ENCODE results near the gene MYO5B.

Gene MYO5B

GRCh38 chr18:49970319-49970718, 224.6 kb downstream of the MYO5B start:
- peak; percentile 1 for DNase-seq (ENCODE audit: low read depth)

- DNase-seq (ENCODE audit: low read depth) = no peak
Observed at GRCh38 chr18:49968644-49969309, 226.2 kb downstream of the MYO5B start.

GRCh38 chr18:49967636-49968313, 227.2 kb downstream of the MYO5B start:
- DNase-seq (ENCODE audit: low read depth) = no peak

DNA sequence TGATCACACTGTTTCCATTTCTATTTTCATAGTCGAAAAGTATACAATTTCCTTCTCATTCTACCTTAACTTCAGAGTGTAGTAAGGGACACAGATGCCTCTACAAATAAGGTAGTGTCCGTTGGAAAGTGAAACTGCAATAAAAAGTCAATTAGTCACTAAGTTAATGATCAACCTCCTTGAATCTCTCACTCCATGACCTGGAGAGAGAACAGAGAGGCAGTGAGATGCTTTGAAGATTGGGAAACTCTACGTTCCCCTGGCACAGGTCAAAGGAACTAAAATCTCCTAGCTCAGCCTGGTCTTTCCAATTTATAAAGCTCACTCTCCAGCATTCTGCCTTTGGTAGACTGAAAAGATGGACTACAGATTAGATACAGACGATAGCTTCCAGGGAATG, 227.8 kb downstream of the MYO5B start:
- no peak for DNase-seq (ENCODE audit: low read depth)

DNA sequence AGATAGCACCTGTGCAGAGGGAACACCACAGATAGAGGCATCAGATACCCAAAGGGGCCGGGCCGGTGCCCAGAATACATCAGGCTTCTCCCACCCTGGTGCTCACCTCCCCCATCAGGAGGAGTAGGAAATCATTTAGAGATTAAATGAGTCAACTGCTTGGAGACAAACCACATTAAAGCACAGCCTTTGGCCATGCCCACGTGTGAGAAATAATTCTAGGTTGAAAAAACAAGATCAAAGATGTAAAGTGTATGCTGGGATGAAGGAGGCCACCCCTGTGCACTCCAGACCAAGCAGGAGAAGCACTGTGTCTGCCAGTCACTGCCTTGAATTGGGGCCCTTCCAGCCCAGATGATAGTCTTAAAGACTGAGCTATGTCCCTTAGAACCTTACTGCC, 228.9 kb downstream of the MYO5B start:
- no peak for DNase-seq (ENCODE audit: low read depth)

DNA sequence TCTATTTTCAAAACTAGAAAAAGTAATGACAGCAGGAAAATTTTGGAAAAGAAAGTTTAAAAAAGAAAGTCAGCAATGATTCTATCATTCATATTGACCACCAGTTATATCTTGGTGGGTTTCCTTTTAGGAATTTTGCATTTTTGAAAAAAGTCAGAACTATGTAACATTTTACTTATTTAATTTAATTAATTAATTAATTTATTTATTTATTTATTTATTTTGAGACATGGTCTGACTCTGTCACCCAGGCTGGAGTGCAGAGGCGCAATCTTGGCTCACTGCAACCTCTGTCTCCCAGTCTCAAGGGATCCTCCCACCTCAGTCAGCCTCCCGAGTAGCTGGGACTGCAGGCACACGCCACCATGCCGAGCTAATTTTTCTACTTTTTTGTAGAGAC, 231.7 kb downstream of the MYO5B start:
- DNase-seq (ENCODE audit: low read depth) = no peak

- DNase-seq (ENCODE audit: low read depth) = no peak
Observed at GRCh38 chr18:49961271-49961670, 233.7 kb downstream of the MYO5B start.

DNA sequence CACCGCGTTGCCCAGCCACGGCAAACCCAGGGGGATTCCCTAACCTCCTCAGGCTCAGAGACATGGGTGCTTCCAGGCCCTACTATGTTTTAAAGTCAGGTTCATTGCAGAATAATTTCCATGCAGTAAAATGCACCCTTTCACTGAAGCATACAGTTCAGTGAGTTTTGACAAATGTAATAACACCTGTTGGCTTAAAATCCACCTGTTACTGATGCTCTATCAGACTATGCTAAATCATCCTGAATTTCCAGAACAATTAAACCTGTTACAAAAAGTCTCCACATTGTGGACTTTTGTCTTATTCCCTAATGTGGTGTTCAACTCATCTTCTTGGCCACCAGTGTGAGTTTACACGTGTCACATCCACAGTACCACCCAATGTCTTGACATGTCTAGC, 234.6 kb downstream of the MYO5B start:
- no peak for DNase-seq (ENCODE audit: low read depth)

- DNase-seq (ENCODE audit: low read depth) = no peak
Observed at GRCh38 chr18:49959176-49959575, 235.8 kb downstream of the MYO5B start.

- DNase-seq (ENCODE audit: low read depth) = no peak
Observed at GRCh38 chr18:49955263-49955662, 239.7 kb downstream of the MYO5B start.

DNA sequence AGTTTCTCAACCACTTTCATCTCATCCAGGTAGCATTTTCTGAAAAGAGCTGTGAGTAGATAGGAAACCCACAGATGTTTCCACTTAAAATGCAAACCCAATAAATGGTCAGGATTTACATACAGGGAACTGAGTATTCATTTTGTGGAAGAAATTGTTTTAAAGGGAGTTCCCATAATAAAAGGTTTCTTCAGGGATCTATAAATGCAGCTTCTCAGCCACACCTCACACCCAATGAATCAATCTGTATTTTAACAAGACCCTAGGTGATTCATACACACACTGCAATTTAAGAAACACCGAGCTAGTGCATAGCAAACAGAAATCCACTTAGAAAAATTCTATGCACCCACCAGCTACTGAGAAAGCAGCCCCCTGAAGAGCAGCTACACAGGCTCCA, 241.6 kb downstream of the MYO5B start:
- no peak for DNase-seq (ENCODE audit: low read depth)

- DNase-seq (ENCODE audit: low read depth) = no peak
Observed at GRCh38 chr18:49949951-49950395, 245.0 kb downstream of the MYO5B start.

GRCh38 chr18:49948975-49949374, 246.0 kb downstream of the MYO5B start:
- no peak for DNase-seq (ENCODE audit: low read depth)

DNA sequence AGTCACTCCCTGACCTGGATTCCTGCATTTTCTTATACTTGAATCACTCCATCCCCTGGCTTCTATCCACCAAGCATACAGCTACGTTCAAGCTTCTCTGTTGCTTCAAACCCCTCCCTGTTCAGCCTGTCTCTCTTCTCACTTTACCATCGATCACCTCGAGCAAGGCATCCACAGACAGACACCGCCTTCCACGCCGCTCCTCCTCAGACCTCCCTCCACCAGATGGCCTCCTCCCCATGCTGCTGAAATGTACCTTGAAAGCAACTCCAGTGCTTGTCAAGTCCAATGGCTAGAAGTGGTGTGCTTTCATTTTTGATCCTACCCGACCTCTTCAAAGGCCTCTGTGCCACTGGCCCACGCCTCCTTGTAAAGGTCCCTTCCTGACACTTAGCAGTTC, 250.3 kb downstream of the MYO5B start:
- DNase-seq (ENCODE audit: low read depth) = no peak

- no peak for DNase-seq (ENCODE audit: low read depth)
Observed at GRCh38 chr18:49936821-49937220, 258.1 kb downstream of the MYO5B start.

DNA sequence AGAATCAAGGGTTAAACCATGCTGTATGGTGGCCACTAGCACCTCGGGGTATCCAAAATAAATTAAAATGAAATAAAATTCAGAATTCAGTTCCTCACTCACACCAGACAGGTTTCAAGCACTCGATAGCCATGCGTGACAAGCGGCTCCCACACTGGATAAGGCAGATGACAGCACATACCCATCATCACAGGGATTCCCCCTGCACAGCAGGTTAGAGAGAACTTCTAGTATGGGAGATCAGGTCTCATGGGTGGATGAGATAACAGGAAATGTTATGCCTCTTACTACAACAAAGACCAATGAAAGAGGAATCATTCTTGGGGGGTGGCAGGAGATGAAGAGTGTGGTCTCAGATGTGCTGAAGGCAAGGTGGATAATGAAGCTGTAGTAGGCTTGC, 259.7 kb downstream of the MYO5B start:
- no peak for DNase-seq (ENCODE audit: low read depth)

DNA sequence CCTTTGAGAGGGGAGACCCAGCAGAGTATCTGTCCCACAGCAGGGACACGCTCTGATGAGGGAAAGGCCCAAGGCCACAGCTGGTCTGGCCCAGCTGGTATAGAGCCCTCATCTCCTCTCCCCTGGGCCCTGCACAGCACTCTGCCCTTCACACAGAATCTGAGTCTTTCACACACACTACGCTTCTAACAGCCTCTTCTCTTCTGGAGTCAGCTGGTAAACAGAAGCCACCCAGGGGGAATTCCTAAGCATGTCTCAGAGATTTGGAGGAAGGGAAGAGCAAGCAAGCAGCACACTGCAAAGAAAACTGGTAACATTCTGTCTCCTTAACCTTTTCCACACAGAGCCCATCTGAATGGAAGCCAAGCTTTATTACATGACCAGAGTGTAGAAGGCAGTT, 260.5 kb downstream of the MYO5B start:
- no peak for DNase-seq (ENCODE audit: low read depth)

DNA sequence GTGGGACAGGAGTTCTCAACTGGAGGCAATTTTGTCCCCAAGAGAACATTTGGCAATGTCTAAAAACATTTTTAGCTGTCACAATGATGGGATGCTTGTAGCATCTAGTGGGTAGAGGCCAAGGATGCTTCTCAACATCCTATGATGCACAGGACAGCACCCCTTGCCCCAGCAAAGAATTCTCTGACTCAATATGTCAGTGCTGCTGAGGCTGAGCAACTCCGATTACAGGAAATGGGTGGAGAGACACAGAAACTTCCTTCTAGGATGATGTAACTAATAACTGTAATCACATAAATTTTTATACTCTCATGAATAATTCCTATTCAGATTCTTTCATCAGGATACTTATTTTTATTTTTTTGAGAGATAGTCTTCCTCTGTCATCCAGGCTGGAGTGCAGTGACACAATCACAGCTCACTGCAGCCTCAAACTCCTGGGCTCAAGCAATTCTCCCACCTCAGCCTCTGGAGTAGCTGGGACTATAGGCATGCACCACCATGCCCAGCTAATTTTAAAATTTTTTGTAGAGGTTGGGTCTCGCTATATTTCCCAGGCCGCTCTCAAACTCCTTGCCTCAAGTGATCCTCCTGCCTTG, 261.3 kb downstream of the MYO5B start:
- peak; percentile 66 for DNase-seq (ENCODE audit: low read depth)

- no peak for DNase-seq (ENCODE audit: low read depth)
Observed at GRCh38 chr18:49931760-49932159, 263.2 kb downstream of the MYO5B start.

- no peak for DNase-seq (ENCODE audit: low read depth)
Observed at GRCh38 chr18:49931179-49931578, 263.8 kb downstream of the MYO5B start.

- DNase-seq (ENCODE audit: low read depth) = no peak
Observed at GRCh38 chr18:49926106-49926745, 268.7 kb downstream of the MYO5B start.

DNA sequence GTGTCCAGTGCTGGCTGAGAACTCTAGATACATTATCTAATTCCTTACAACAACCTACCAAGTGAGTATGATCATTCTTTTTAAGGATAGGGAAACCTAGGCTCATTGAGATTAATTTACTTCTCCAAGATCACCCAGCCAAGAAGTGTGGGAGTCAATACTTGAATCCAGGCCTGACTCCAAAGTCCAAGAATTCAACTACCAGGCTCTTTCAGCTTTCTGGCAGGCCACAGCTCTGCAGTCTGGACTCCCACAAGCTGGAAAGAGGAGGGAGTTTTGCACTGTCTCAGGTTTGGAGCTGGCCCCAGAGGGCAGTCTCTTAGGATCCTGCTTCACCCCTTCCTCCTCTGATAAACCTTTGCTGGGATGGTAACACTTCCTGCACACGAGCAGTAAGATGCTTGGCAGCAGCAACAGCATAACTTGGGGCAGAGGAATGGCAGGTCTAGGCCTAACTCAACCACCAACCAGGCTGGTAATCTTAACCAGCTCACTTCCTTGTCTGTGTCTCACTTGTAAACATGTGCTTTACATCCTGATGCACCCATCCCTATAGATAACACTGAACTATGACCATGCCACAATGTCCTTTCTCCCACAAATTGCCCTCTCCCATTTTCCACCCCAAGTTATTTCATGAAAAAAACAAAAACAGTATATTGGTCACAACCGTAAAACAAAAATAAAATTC, 270.5 kb downstream of the MYO5B start:
- no peak for DNase-seq (ENCODE audit: low read depth)

Measured in ELR (cell line).